SW480 (cell line): ENCODE results near the gene IBSP.

Experiments
- DNase-seq: peaks from one replicate; pipeline ENCODE4 v3.0.0-alpha.2; 2016; ENCODE audit warnings: low spot score

Gene IBSP, protein sequence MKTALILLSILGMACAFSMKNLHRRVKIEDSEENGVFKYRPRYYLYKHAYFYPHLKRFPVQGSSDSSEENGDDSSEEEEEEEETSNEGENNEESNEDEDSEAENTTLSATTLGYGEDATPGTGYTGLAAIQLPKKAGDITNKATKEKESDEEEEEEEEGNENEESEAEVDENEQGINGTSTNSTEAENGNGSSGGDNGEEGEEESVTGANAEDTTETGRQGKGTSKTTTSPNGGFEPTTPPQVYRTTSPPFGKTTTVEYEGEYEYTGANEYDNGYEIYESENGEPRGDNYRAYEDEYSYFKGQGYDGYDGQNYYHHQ

DNA sequence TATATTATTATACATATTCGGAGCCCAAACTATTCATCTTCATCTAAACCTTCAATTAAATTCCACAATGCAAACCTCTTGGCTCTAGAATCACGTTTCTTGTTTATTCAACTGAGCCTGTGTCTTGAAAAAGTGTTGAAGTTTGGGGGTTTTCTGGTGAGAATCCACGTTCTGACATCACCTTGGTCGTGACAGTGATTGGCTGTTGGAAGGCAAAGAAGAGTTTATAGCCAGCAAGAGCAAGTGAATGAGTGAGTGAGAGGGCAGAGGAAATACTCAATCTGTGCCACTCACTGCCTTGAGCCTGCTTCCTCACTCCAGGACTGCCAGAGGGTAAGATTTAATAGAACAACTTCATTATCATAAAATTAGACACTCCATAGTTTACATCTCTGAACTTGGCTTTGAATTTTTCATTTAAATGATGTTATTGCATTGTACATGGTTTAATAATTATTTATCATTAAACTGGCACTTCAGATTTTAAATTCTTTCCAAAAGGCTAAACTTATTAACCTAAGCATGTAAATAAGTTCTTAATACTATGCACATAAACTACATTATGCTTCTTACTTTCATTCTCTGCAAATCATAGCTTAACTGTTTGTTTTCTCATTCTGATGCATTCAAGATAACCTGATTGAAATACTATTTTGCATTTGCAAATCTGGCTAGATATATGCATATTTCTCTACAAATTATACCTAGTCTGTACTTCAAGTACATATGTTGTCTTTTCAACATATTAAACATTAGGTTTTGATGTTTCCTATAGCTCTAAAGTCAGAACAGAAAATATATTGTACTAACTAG is at the start of gene IBSP:
TSS of gene IBSP (plus strand) at position 254 of the 813 bp plus-strand sequence. CDS start 2,808 bp downstream, outside the sequence.
- no peak for DNase-seq

DNA sequence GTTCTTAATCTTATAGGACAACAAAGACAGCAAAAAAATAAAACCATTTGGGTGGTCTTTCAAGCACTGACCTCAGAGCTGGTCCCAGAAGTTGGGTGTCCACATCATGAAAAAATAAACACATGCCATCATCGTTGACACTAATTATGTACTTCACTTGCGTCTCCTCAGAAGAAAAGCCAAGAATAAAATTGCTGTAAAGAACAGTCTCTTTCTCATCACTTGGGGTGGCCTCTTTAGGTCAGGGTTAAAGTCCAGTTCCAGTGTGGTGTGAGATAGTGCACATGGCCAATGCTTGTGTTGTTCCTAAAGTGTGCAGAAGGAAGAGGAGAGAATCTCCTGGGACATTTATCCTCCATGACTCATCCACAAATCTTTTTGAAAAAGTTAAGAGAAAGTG is 49.5 kb upstream of the IBSP start:
- no peak for DNase-seq

DNA sequence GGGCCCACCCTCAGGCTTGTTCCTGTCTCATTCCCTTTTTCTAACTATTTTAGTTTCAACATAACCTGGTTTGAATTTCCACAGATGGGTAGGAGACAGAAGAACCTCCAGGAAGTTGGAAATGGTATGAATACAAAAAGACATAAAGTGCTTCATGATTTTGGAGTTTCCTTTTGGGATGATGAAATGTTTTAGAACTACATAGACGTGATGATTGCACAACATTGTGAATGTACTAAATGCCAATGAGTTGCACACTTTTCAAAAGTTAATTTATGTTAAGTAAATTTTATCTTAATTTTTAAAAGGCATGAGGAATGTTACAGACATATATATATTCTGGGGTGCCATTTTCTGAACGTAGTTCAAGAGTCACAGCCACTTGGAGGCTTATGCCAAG is 41.1 kb upstream of the IBSP start:
- no peak for DNase-seq

DNA sequence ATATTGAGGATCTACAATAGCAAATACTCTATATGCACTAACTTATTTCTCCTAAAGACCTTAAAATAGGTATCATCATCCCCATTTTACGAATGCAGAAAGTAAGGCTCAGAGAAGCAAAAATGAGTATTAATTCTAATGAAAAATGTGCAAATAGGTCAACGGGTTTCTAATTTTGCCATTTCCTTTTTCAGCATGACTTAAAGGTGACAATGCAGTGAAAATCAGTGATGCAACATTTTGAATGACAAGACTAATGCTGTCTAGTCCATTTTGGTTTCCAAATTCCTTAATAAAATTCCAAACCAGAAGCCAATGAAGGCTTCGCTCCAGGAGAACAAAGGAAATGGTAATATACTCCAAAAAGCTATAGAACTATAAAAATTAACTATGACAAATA is 37.0 kb upstream of the IBSP start:
- no peak for DNase-seq

DNA sequence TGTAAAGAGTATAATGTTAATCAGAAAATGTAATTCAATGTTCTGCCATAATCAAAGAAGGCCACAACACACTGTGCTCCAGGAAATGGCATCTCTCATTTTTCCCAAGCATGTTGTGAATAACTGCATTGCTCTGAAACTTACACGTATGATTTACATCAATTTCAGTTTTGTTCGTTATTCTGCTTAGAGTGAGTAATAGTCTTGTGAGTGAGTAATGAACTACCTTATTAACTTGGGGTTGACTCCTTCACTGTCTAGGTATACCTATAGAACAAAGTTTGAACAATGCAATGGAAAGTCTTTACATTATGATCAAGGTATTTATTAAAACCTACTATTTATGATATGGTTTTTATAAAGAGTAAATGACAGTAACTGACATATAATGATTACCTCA is 17.8 kb upstream of the IBSP start:
- no peak for DNase-seq

DNA sequence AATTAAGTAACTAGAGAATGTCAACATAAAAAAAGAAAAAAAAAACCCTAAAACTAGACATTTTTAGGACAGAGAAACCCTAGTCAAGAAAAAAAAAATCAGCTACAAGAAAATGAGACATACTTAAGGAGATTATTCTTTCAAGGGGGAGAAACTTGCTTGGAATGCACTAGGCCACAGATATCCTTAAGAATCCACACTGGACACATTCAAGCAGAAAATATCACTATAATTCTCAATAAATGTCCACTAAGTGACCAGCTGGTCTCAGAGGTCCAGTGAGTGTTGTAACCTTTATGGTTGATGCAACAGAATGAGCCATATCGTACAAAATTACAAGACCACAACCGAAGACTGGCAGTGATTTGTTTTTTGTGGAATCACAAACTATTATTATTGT is 15.6 kb upstream of the IBSP start:
- no peak for DNase-seq

DNA sequence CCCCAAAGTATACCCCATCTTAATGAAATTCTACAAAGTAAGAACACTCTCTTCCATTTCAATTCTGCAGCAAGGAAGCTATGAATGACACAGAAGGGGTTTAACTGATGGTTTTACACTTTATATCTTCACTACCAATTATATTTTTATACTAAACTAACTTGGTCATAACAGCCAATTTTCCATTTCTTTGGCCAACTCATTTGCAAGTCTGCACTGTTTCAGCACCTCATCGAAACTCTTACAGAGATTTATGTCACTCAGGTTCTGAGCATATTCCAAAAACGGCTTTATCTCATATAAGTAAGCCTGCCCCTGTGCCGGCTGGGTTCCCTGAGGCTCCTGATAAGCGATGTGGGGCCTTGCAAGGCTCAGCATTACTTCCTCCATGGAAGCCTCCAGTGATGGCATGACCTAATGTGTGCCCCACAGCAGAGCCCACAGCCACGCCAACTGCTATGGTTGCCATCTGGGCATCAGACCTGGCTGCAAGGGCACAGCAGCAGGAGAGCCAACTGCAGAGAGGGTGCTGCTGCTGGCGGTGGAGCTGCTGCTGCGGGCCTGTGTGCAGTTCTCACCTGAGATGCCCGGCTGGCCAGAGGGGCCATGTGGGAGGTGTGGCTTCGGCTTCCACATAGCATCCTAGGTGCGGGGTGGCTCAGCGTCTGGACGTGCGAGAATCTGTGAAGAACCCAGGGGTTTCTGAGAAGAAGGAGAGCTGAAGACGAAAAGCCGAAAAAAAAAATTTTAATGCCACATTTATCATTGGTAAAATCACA is 13.4 kb upstream of the IBSP start:
- no peak for DNase-seq

DNA sequence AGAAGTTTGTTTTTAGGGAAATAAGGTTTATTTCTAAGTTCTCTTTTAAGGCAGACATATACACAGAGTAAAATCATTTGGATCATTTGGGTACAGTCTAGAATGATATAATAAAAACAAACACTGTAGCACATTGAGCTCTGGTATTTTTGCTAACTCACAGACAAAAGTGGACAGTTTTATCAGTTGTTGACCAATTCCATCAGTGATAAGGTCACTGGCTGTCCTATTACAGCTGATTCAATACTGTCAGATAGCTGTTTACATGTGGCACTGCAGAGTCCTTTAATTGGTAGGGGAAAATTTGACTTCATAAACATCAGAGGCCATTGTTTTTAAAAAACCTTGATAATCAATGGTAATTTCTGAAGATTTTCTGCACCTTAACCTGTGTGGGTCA is 3.5 kb downstream of the IBSP start:
- no peak for DNase-seq

DNA sequence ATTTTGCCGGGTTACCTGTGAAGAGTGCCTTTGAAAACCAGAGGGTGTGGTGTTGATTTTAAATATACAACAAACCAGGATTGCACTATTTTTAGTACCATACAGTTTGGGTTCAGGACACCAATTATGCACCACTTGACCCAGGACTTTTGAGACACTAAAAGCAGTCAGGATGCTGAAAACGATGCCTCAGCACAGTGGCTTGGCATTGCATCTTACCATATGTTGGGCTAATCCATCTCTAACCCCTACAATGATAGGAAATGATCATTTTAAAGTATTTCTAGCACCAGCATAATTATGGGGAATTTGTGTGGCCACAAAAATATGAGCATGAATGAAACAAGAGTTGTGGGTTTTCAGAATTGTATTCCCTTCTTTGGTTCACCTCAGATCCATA is 4.1 kb downstream of the IBSP start:
- no peak for DNase-seq

DNA sequence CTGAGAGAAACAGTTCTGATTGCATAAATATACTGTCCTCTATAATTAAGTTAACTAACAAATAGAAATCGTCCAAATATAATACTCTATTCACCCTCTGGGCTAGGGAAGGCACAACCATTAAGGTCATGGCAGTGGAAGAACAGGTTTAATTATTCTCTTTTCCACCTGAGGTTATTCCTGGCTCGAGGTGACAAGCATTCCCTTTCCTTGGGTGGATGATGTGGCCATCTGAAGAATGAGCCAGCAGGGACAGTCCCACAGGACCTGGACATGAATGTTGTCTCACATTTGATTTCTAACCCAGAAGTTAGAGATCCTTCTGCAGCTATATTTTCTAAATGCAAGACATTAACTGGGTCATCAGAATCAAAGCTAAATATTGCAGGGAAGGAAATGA is 5.5 kb downstream of the IBSP start:
- no peak for DNase-seq

DNA sequence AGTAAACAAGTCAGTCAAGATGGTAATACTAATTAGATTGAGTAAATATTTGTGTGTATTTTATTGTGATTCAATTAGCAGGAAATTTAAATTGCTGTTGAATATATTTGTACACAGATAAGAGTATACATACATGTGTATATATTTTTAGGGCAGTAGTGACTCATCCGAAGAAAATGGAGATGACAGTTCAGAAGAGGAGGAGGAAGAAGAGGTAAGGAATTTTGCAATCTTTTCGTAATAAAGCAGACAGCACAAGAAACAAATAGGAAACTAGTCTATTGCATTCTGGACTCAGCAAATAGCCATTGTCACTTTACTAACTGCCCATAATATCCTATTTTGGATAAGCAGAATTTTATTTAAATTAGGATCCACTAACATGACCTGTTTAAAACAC is 6.6 kb downstream of the IBSP start:
- DNase-seq, result no peak

DNA sequence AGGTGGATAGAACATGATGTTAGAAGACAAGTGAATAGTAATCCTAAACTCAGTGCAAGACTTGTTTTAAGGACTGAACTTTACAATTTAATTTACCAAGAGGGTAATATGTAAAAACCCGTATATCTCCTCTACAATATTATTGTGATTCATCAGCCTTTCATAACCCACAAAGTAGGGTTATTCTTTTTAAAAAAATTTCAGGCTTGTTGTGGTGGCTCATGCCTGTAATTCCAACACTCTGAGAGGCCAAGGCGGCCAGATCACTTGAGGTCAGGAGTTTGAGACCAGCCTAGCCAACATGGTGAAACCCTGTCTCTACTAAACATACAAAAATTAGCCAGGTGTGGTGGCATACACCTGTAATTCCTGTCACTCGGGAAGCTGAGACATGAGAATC is 7.2 kb downstream of the IBSP start:
- DNase-seq, result no peak

DNA sequence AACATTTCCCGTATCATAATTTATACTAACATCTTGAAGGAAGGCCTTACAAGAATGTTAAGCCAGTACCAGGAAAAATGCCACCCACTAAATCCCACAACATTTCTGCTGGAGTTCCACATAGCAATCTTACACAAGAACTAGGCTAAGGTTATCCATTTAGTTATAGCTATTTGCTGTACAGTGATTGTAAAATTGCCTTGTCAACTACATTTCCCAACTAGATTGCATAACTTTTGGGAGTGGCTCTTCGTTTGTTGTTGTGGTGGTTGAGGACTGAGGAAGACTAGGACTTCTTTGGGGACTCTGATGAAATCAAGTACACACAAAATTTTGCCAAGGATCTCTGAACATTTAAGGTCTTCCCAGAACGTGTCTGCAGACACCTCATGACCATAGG is 8.0 kb downstream of the IBSP start:
- DNase-seq, result no peak

DNA sequence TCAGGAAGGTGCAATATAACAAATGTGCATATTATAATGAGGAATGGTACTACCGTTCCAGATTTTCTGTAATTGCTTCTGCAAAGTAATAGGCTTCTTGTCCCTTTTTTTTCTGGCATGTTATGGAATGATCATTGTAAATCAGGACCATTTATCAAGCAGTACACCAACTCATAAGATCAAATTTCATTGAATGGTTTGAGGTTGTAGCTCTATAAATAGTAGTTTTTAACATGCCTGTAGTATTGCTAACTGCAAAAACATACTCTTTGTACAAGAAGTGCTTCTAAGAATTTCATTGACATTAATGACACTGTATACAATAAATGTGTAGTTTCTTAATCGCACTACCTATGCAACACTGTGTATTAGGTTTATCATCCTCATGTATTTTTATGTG is 12.6 kb downstream of the IBSP start:
- no peak for DNase-seq

DNA sequence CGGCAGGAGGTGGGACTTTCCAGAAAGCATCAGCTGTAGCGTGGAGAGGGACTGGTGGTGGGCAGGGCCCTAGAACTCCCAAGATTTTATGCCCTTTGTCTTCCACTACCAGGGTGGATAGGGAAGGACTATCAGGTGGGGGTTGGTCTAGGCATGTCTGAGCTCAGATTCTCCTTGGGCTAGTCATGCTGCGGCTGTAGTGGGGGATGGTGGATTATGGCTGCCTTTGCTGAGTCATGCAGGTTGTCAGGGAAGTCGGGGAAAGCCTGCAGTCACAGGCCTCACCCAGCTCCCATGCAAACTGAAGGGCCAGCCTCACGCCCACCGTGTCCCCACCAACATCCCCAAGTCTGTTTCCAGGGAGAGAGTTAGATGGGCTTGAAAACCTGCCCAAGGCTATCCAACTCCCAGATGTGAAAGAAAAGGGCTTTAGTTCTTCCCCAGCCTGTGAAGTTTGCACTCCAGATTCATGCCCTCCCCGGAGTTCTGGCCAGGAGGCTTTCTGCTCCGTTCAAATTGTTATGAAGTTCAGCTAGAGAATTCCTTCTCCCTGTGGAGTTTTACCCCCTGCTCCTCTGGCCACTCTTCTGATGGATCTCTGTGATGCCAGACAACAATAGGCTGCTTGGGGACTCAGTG is 20.0 kb downstream of the IBSP start:
- DNase-seq, result no peak

DNA sequence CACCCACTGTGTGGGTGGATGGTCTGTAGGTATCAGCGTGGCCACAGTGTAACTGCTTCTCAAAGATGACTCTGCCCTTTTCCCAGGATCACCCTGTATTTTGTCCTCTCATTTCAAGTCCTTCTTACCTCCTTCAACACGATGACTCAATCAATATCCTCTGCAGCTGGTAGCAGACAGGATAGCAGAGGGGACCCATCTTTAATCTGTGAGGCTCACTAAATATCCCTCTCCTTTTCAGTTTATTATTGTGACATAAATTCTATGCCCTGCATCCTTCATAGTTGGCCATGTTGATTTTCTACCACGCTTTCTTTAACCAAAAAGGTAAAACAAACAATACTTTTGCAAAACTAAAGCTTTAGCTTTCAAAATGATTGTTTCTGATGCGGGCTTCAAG is 23.8 kb downstream of the IBSP start:
- no peak for DNase-seq

DNA sequence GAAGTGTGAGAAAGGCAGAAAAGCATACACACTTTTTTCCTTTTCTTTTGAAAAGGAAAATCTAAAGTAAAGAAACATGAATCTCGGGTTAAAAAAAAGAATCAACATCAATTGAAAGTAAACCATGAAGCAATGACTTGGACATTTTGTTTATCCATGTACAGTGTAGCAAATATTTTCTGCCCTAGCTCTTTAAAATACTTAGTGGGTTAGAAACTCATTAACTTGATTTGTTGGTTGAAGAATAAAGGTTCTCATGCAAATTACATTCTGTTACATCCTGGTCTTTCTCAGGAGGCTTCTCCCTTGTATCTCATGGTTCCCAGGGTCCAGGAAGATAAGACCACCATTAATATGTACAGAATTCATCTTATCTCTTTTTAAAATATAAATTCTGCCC is 24.4 kb downstream of the IBSP start:
- DNase-seq, result no peak

DNA sequence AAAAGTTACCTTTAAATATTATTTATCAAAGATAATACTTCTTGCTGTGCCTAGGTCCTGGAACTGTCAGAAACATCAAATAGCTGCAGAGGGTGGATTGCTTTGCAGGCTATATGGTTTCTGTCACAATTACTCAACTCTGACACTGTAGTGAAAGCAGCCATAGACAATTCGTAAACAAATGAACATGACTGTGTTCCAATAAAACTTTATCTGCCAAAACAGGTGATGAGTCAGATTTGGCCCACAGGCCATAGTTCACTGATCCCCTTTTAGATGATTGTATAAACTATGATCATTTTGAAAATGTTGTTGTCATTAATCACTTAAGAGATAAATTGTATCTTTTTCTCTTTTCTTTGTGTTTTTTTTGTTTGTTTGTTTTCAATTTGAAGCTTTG is 25.0 kb downstream of the IBSP start:
- no peak for DNase-seq

DNA sequence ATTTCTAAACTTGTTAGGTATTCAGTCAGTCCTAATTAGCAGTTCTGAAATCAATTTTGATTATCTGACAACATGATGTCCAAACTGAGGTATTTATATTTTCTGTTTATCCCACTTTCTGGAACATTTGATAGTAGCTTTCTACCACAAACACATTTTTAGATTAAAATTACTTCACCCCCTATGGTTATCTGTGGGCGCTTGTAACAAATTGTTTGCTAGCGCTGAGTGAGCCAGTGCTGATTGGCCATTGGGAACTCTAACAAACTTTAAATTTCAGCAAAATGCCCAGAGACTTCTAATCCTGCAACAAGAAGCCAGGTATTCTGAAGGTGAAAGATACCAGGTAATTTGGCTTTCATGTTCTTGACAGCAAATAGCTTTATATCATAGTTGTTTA is 33.3 kb downstream of the IBSP start, which contains the start of gene MEPE:
TSS of gene MEPE (plus strand) at position 301 of the 400 bp plus-strand sequence. CDS start 1,746 bp downstream, outside the sequence.
- no peak for DNase-seq

DNA sequence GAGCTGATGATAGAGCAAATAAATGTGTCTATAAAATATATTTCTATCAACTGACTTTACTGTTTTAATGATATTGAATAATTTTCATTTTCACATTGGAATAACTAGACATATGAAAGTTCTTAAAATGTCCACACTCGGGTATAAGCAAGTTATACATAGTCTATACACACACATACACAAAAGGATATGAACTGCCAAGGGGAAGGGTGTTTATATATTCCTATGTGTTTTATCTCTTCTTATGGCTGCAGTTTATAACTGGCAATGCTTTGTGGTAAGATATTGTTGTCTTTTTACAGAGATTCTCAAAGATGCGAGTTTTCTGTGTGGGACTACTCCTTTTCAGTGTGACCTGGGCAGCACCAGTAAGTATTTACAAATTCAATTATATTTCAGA is 35.0 kb downstream of the IBSP start:
- DNase-seq, result no peak

DNA sequence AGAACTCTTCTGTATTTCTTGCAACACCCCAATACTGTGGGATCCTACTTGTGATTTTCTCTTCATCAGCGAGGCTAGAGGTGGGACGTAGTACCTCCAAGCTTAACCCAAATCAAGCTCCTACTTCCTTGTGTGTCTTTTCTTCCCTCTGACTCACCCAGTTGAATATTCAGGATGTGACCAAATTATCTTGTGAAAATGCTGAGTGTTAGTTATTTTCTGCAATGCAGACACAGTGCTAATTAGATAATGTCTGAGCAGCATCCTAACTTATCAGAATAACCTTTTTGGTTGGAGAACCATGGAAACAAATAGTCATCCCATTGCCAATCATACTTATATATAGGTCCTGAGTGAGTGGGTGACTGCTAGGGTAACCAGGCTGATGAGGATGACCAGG is 35.8 kb downstream of the IBSP start:
- no peak for DNase-seq

DNA sequence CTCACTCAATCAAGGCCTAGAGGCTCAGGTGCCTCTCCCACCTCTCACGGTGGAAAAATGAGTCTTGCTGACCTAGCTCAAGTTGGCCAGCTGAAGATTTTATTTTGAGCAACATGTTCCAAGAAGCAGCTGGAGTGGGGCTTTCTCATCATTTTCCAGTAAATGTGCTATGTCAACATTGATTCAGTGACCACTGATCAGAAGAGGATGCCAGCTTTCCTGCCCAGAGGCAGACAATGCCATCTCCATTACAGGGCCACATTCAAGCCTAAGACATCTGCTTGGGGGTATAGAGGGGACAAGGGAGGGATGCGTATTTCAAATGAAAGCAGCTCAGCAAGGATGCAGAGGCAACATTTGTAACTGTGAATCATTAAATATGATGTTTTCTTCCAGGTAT is 36.4 kb downstream of the IBSP start:
- DNase-seq, result no peak
